ENCODE data around the gene ABCA13.
A peak's percentile ranks its signal among the peaks of the same experiment; 100 is the strongest.

The ABCA13 gene

GRCh38 chr7:48380921-48381320 lies 209.7 kb downstream of the ABCA13 start:
- DNase-seq = no peak

- DNase-seq = no peak
These were observed 210.3 kb downstream of the ABCA13 start for GRCh38 chr7:48381571-48381970.

- DNase-seq = no peak
These were observed 213.0 kb downstream of the ABCA13 start for GRCh38 chr7:48384180-48384752.

GRCh38 chr7:48387932-48388331 lies 216.7 kb downstream of the ABCA13 start:
- no peak for DNase-seq

GRCh38 chr7:48388911-48389310 lies 217.7 kb downstream of the ABCA13 start:
- DNase-seq = no peak

GRCh38 chr7:48389977-48390376 lies 218.7 kb downstream of the ABCA13 start:
- no peak for DNase-seq

- DNase-seq = peak; percentile 30
These were observed 219.4 kb downstream of the ABCA13 start for GRCh38 chr7:48390388-48391327.

GRCh38 chr7:48398191-48398590 lies 226.9 kb downstream of the ABCA13 start:
- DNase-seq = no peak

GRCh38 chr7:48402721-48403120 lies 231.5 kb downstream of the ABCA13 start:
- no peak for DNase-seq

GRCh38 chr7:48408731-48409130 lies 237.5 kb downstream of the ABCA13 start:
- DNase-seq = no peak

GRCh38 chr7:48411619-48412018 lies 240.4 kb downstream of the ABCA13 start:
- DNase-seq = no peak

GRCh38 chr7:48414011-48414732 lies 242.9 kb downstream of the ABCA13 start:
- no peak for DNase-seq

GRCh38 chr7:48416327-48416908 lies 245.2 kb downstream of the ABCA13 start:
- no peak for DNase-seq

- DNase-seq = no peak
These were observed 248.1 kb downstream of the ABCA13 start for GRCh38 chr7:48419401-48419800.

GRCh38 chr7:48420206-48420605 lies 248.9 kb downstream of the ABCA13 start:
- no peak for DNase-seq

GRCh38 chr7:48421357-48421756 lies 250.1 kb downstream of the ABCA13 start:
- no peak for DNase-seq

- peak; percentile 47 for DNase-seq
These were observed 253.5 kb downstream of the ABCA13 start for GRCh38 chr7:48424731-48425130.

GRCh38 chr7:48426331-48426965 lies 255.2 kb downstream of the ABCA13 start:
- no peak for DNase-seq

GRCh38 chr7:48426966-48427555 lies 255.8 kb downstream of the ABCA13 start:
- DNase-seq = peak; percentile 5

GRCh38 chr7:48427671-48428070 lies 256.4 kb downstream of the ABCA13 start:
- no peak for DNase-seq

GRCh38 chr7:48428091-48428684 lies 256.9 kb downstream of the ABCA13 start:
- peak; percentile 9 for DNase-seq

GRCh38 chr7:48429117-48429516 lies 257.9 kb downstream of the ABCA13 start:
- no peak for DNase-seq

All from NCI-H1092 (cell line).